Measurements from ENCODE around the gene C1orf159.

Gene C1orf159

GRCh38 chr1:1034439-1034781, 81.5 kb downstream of the C1orf159 start:
- no peak overlapping the region for H3K9ac ChIP-seq (ENCODE audit: low read depth, low read length)
- peaks cover 18% of the 10 kb centered on the region for H3K36me3 ChIP-seq (ENCODE audit: control insufficient read depth, insufficient read depth, low read length)
- peaks cover 20% of the 10 kb centered on the region for H3K27me3 ChIP-seq (ENCODE audit: control insufficient read depth, insufficient read depth, low read length)
- peak overlapping the region; percentile 32 for H3K4me3 ChIP-seq (ENCODE audit: low read depth, low read length)
- no peaks in the 10 kb centered on the region for H3K9me3 ChIP-seq (ENCODE audit: control insufficient read depth, insufficient read depth, low read length)
- H3K4me1 ChIP-seq (ENCODE audit: control insufficient read depth, insufficient read depth, low read length) = peaks cover 2% of the 10 kb centered on the region

- Histone ChIP-seq H3K36me3 (ENCODE audit: control insufficient read depth, insufficient read depth, low read length) (peaks cover 18% of the 10 kb centered on the region), H3K9ac (ENCODE audit: low read depth, low read length) (no peak overlapping the region), H3K4me3 (ENCODE audit: low read depth, low read length) (peak overlapping the region; percentile 32), H3K4me1 (ENCODE audit: control insufficient read depth, insufficient read depth, low read length) (peaks cover 2% of the 10 kb centered on the region), H3K27me3 (ENCODE audit: control insufficient read depth, insufficient read depth, low read length) (peaks cover 18% of the 10 kb centered on the region), H3K9me3 (ENCODE audit: control insufficient read depth, insufficient read depth, low read length) (no peaks in the 10 kb centered on the region)
Observed at GRCh38 chr1:1033731-1034438, 82.0 kb downstream of the C1orf159 start.

GRCh38 chr1:1033009-1033587, 82.8 kb downstream of the C1orf159 start:
- H3K4me3 ChIP-seq (ENCODE audit: low read depth, low read length) = peak overlapping the region; percentile 39
- H3K27me3 ChIP-seq (ENCODE audit: control insufficient read depth, insufficient read depth, low read length) = peaks cover 10% of the 10 kb centered on the region
- H3K9me3 ChIP-seq (ENCODE audit: control insufficient read depth, insufficient read depth, low read length) = no peaks in the 10 kb centered on the region
- peaks cover 2% of the 10 kb centered on the region for H3K4me1 ChIP-seq (ENCODE audit: control insufficient read depth, insufficient read depth, low read length)
- H3K36me3 ChIP-seq (ENCODE audit: control insufficient read depth, insufficient read depth, low read length) = peaks cover 18% of the 10 kb centered on the region
- no peak overlapping the region for H3K9ac ChIP-seq (ENCODE audit: low read depth, low read length)

- Histone ChIP-seq H3K27me3 (ENCODE audit: control insufficient read depth, insufficient read depth, low read length) (peaks cover 9% of the 10 kb centered on the region), H3K9ac (ENCODE audit: low read depth, low read length) (no peak overlapping the region), H3K9me3 (ENCODE audit: control insufficient read depth, insufficient read depth, low read length) (no peaks in the 10 kb centered on the region), H3K36me3 (ENCODE audit: control insufficient read depth, insufficient read depth, low read length) (peaks cover 12% of the 10 kb centered on the region), H3K4me3 (ENCODE audit: low read depth, low read length) (peak overlapping the region; percentile 35), H3K4me1 (ENCODE audit: control insufficient read depth, insufficient read depth, low read length) (peaks cover 2% of the 10 kb centered on the region)
Observed at GRCh38 chr1:1032424-1032823, 83.5 kb downstream of the C1orf159 start.

Measured in iPS-15b (cell line).